Common myeloid progenitor, CD34-positive (primary cell): ENCODE measurements around the gene PTPRD.
"Not testable (repeated sequence)": the region's sequence is repeated elsewhere in the genome, so short reads cannot be mapped to it uniquely, and the experiment has no call there.

Experiments used
- CTCF ChIA-PET: fragments of 350-600 bp; sonication (Branson Sonifier 250); formaldehyde crosslinking; loops from one replicate; lab custom pipeline; 2021; ENCODE audit warnings: antibody characterized with exemption; lab: Charles Lee
- POLR2A ChIA-PET: fragments of 350-600 bp; sonication (Branson Sonifier 250); formaldehyde crosslinking; loops from one replicate; lab custom pipeline; 2021; ENCODE audit warnings: antibody characterized with exemption; lab: Charles Lee
- DNase-seq, 3 donors: peaks; one replicate each; pipeline versions ENCODE4 v3.0.0 to v3.0.0-alpha.2; 2013
- H3K27ac ChIP-seq, 2 experiments: 1 replicate in 1 of 2; 2 replicates in 1 of 2; pipeline ENCODE4 v1.7.0; 2013; ENCODE audit warnings: inconsistent platforms in 2 of 2, low read length in 2 of 2, mild to moderate bottlenecking in 2 of 2, low read depth in 1 of 2, moderate library complexity in 1 of 2; ENCODE audit not compliant: severe bottlenecking in 2 of 2, insufficient read depth in 1 of 2, poor library complexity in 1 of 2
- H3K27me3 ChIP-seq, 5 experiments: replicated peaks in 2 of 5; 1 replicate in 3 of 5; 2 replicates in 2 of 5; pipeline versions ENCODE4 v1.6.1 to v1.7.0; 2013; ENCODE audit warnings: low read length in 4 of 5, mild to moderate bottlenecking in 2 of 5, moderate library complexity in 2 of 5, inconsistent platforms in 1 of 5; ENCODE audit not compliant: insufficient read depth in 5 of 5, control insufficient read depth in 4 of 5
- H3K36me3 ChIP-seq, 4 experiments: 1 replicate in 2 of 4; 2 replicates in 2 of 4; pipeline versions ENCODE4 v1.6.1 to v1.7.0; 2013; ENCODE audit warnings: low read length in 3 of 4, control low read depth in 1 of 4, mild to moderate bottlenecking in 1 of 4; ENCODE audit not compliant: control insufficient read depth in 4 of 4, insufficient read depth in 4 of 4
- H3K4me1 ChIP-seq, 4 experiments: 1 replicate in 3 of 4; 2 replicates in 1 of 4; pipeline versions ENCODE4 v1.6.1 to v1.7.1; 2013; ENCODE audit warnings: low read length in 3 of 4, mild to moderate bottlenecking in 3 of 4, control low read depth in 1 of 4, inconsistent platforms in 1 of 4, moderate library complexity in 1 of 4; ENCODE audit not compliant: control insufficient read depth in 4 of 4, insufficient read depth in 4 of 4; ENCODE audit errors: control extremely low read depth in 1 of 4
- H3K4me3 ChIP-seq, 7 experiments: 1 replicate in 4 of 7; 2 replicates in 3 of 7; pipeline versions ENCODE4 v1.5.1 to v1.7.0; 2013; ENCODE audit warnings: mild to moderate bottlenecking in 7 of 7, low read length in 6 of 7, moderate library complexity in 6 of 7, inconsistent platforms in 2 of 7, low read depth in 2 of 7, control low read depth in 1 of 7; ENCODE audit not compliant: insufficient read depth in 4 of 7, control insufficient read depth in 1 of 7; ENCODE audit errors: extremely low read depth in 1 of 7
- H3K9me3 ChIP-seq, 5 experiments: 1 replicate in 4 of 5; 2 replicates in 1 of 5; pipeline versions ENCODE4 v1.6.1 to v1.7.1; 2013; ENCODE audit warnings: low read length in 4 of 5, mild to moderate bottlenecking in 2 of 5, inconsistent platforms in 1 of 5, low read depth in 1 of 5, moderate library complexity in 1 of 5; ENCODE audit not compliant: control insufficient read depth in 4 of 5, insufficient read depth in 2 of 5; ENCODE audit errors: control extremely low read depth in 1 of 5
- WGBS: methylation state at CpG from one replicate; pipeline ENCODE4 v1.1.5; 2013; ENCODE audit not compliant: insufficient coverage; 5-methylcytosine and 5-hydroxymethylcytosine counted together

PTPRD gene

GRCh38 chr9:9337129-9337528, 1275.7 kb downstream of the PTPRD start:
- DNase-seq, result no peak
- POLR2A ChIA-PET, result no interaction called here
- H3K9me3 ChIP-seq, result no peaks in the 10 kb centered on the region
- H3K27ac ChIP-seq, result no peak overlapping the region
- CTCF ChIA-PET, result no interaction called here
- H3K36me3 ChIP-seq, result no peaks in the 10 kb centered on the region
- no peak overlapping the region for H3K4me3 ChIP-seq
- no peaks in the 10 kb centered on the region for H3K4me1 ChIP-seq
- H3K27me3 ChIP-seq, result no peaks in the 10 kb centered on the region

DNA sequence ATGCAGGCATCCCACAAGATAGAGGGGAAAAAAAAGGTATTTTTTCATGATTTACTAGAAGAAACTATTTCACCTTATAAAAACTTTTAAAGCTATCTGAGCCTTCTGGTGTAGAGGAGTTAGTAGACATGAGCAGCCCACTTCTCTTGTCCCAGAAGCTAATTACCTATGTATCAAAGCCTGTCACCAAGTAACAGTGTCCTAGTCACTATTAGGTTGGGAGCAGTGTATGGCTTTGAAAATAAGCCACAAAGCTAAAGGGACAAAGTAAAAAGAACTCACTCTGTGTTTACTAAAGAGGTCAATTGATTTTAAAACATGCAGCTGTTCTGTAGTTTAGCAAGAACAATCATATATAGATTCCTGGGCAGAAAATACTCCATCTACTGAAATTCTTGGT, 1286.1 kb downstream of the PTPRD start:
- ChIA-PET POLR2A (no interaction called here), CTCF (no interaction called here)
- Histone ChIP-seq H3K36me3 (no peaks in the 10 kb centered on the region), H3K9me3 (peaks cover 0 to 2% (median 0%) of the 10 kb centered on the region in 5 experiments), H3K27ac (no peak overlapping the region), H3K4me3 (no peak overlapping the region), H3K27me3 (no peaks in the 10 kb centered on the region), H3K4me1 (no peaks in the 10 kb centered on the region)
- no peak for DNase-seq

GRCh38 chr9:9319007-9319406, 1293.8 kb downstream of the PTPRD start:
- ChIA-PET CTCF (no interaction called here), POLR2A (interaction anchor here (0.5 to 0.6 kb wide), 2 partner anchors 1027 to 1505 kb away, joined by 3 read pairs; no protein-coding TSS in a partner anchor)
- WGBS, result 36% methylated on average over 1 of the region's 2 CpGs
- Histone ChIP-seq H3K9me3 (peaks cover 0 to 2% (median 0%) of the 10 kb centered on the region in 5 experiments), H3K27me3 (no peaks in the 10 kb centered on the region), H3K27ac (no peak overlapping the region), H3K4me3 (no peak overlapping the region), H3K36me3 (no peaks in the 10 kb centered on the region), H3K4me1 (no peaks in the 10 kb centered on the region)
- no peak for DNase-seq

- H3K4me3 ChIP-seq, H3K27me3 ChIP-seq, H3K27ac ChIP-seq, CTCF ChIA-PET, DNase-seq, H3K9me3 ChIP-seq, POLR2A ChIA-PET, H3K36me3 ChIP-seq, H3K4me1 ChIP-seq: not testable (repeated sequence)
- 83% methylated on average over 2 of the region's 7 CpGs for WGBS
Measured at GRCh38 chr9:9310743-9311142, 1302.1 kb downstream of the PTPRD start.

- POLR2A ChIA-PET, result no interaction called here
- Histone ChIP-seq H3K27me3 (no peaks in the 10 kb centered on the region), H3K27ac (no peak overlapping the region), H3K36me3 (no peaks in the 10 kb centered on the region), H3K4me3 (no peak overlapping the region), H3K9me3 (no peaks in the 10 kb centered on the region), H3K4me1 (no peaks in the 10 kb centered on the region)
- CTCF ChIA-PET, result no interaction called here
- no peak for DNase-seq
Measured at GRCh38 chr9:9305600-9305999, 1307.2 kb downstream of the PTPRD start.

DNA sequence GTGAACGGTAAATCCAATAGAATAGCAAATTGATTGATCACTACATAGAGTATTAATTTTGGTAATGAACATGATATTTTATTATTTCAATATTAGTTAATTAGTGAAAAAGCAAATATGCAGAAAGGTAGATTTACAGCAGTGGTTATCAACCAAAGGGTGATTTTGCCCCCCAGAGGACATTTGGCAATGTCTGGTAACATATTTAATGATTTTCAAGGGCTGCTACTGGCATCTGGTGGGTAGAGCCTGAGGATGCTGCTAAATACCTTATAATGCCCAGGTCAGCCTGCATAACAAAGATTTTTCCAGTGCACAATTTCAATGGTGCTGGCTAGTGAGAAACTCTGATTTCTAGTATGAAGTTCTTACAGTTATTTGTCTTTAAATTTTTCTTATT, 1313.7 kb downstream of the PTPRD start:
- no peak for DNase-seq
- no peaks in the 10 kb centered on the region for H3K4me1 ChIP-seq
- H3K4me3 ChIP-seq, result no peak overlapping the region
- H3K9me3 ChIP-seq, result no peaks in the 10 kb centered on the region
- no CpG with 5 or more reads among the region's 1 CpG for WGBS
- H3K27me3 ChIP-seq, result no peaks in the 10 kb centered on the region
- H3K36me3 ChIP-seq, result no peaks in the 10 kb centered on the region
- ChIA-PET POLR2A (no interaction called here), CTCF (no interaction called here)
- no peak overlapping the region for H3K27ac ChIP-seq

GRCh38 chr9:9286001-9286400, 1326.8 kb downstream of the PTPRD start:
- no CpG with 5 or more reads among the region's 2 CpGs for WGBS
- CTCF ChIA-PET, result no interaction called here
- POLR2A ChIA-PET, result no interaction called here

More at GRCh38 chr9:9286001-9286400, 1326.8 kb downstream of the PTPRD start:
- Histone ChIP-seq H3K9me3 (no peaks in the 10 kb centered on the region), H3K27me3 (no peaks in the 10 kb centered on the region), H3K4me3 (no peak overlapping the region), H3K27ac (no peak overlapping the region), H3K36me3 (no peaks in the 10 kb centered on the region), H3K4me1 (no peaks in the 10 kb centered on the region)
- no peak for DNase-seq
